ENCODE data around the gene LASP1NB.

Gene LASP1NB

DNA sequence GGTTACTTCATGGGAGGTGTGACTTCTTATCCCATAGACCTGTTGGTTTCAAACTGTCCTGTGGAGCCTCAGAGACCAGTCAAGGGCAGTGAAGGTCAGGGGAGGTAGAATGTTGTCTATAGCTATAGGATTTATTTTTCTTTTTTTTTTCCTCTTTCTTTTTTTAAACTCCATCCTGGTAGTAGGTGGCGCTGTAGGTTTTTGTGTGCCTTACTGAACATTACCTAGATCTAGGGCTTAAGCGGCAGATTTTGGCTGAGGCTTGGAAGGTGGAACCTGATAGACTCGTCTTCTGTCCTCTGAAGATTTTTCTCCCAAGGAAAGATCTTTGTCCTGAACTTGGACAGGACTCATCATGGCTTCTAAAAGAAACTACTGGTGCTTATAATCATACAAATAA is 8.2 kb upstream of the LASP1NB start:
- TF ChIP-seq, protein P1, sequence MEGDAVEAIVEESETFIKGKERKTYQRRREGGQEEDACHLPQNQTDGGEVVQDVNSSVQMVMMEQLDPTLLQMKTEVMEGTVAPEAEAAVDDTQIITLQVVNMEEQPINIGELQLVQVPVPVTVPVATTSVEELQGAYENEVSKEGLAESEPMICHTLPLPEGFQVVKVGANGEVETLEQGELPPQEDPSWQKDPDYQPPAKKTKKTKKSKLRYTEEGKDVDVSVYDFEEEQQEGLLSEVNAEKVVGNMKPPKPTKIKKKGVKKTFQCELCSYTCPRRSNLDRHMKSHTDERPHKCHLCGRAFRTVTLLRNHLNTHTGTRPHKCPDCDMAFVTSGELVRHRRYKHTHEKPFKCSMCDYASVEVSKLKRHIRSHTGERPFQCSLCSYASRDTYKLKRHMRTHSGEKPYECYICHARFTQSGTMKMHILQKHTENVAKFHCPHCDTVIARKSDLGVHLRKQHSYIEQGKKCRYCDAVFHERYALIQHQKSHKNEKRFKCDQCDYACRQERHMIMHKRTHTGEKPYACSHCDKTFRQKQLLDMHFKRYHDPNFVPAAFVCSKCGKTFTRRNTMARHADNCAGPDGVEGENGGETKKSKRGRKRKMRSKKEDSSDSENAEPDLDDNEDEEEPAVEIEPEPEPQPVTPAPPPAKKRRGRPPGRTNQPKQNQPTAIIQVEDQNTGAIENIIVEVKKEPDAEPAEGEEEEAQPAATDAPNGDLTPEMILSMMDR (IDR thresholded peaks at IDR 0.05; ENCODE audit: control insufficient read depth, extremely low read depth, insufficient read depth), result peak; percentile 25
- H3K4me3 ChIP-seq (ENCODE audit: low read depth, low read length), result no peak overlapping the region
- DNase-seq (ENCODE audit: low read depth), result no peak

DNA sequence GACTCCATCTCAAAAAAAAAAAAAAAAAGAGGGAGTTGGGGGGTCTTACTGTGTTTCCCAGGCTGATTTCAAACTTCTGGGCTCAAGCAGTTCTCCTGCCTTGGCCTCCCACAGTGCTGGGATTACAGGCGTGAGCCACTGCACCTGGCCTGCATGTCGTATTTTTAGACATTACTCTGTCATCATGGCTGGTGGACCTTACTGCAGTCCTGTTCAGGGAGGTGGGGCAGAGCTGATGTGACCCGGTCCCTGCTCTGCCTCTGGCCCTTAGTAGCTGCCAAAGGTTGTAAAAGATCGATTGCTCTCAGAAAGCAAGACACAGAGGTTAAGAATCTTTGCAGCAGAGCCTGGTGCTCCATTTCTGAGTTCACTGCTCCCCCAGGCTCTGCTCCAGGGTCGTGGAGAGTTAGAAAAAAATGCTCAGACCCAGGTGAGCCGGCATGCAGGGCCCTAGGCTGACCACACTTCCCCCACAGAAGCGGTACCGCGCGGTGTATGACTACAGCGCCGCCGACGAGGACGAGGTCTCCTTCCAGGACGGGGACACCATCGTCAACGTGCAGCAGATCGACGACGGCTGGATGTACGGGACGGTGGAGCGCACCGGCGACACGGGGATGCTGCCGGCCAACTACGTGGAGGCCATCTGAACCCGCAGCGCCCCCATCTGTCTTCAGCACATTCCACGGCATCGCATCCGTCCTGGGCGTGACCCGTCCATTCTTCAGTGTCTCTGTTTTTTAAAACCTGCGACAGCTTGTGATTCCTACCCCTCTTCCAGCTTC is 7.1 kb upstream of the LASP1NB start:
- no peak for DNase-seq (ENCODE audit: low read depth)
- TF ChIP-seq, protein P1 (IDR thresholded peaks at IDR 0.05; ENCODE audit: control insufficient read depth, extremely low read depth, insufficient read depth), result no peak

GRCh38 chr17:38918916-38919315 is 6.5 kb upstream of the LASP1NB start:
- DNase-seq (ENCODE audit: low read depth), result no peak
- H3K4me3 ChIP-seq (ENCODE audit: low read depth, low read length), result no peak overlapping the region
- TF ChIP-seq, protein P1 (IDR thresholded peaks at IDR 0.05; ENCODE audit: control insufficient read depth, extremely low read depth, insufficient read depth), result no peak

More for the DNA sequence above, 7.1 kb upstream of the LASP1NB start:
- no peak overlapping the region for H3K4me3 ChIP-seq (ENCODE audit: low read depth, low read length)

GRCh38 chr17:38919316-38920078 is 5.9 kb upstream of the LASP1NB start:
- no peak overlapping the region for H3K4me3 ChIP-seq (ENCODE audit: low read depth, low read length)
- no peak for DNase-seq (ENCODE audit: low read depth)
- TF ChIP-seq, protein P1 (IDR thresholded peaks at IDR 0.05; ENCODE audit: control insufficient read depth, extremely low read depth, insufficient read depth), result no peak

- TF ChIP-seq, protein P1 (IDR thresholded peaks at IDR 0.05; ENCODE audit: control insufficient read depth, extremely low read depth, insufficient read depth), result no peak
- no peak for DNase-seq (ENCODE audit: low read depth)
- no peak overlapping the region for H3K4me3 ChIP-seq (ENCODE audit: low read depth, low read length)
Measured at GRCh38 chr17:38920374-38921291, 4.8 kb upstream of the LASP1NB start.

- DNase-seq (ENCODE audit: low read depth), result no peak
- TF ChIP-seq, protein P1 (IDR thresholded peaks at IDR 0.05; ENCODE audit: control insufficient read depth, extremely low read depth, insufficient read depth), result no peak
- no peak overlapping the region for H3K4me3 ChIP-seq (ENCODE audit: low read depth, low read length)
Measured at GRCh38 chr17:38921756-38922411, 3.5 kb upstream of the LASP1NB start.

Measured in LNCaP clone FGC (cell line).